Measurements from ENCODE around the gene SH2B3.

DNA sequence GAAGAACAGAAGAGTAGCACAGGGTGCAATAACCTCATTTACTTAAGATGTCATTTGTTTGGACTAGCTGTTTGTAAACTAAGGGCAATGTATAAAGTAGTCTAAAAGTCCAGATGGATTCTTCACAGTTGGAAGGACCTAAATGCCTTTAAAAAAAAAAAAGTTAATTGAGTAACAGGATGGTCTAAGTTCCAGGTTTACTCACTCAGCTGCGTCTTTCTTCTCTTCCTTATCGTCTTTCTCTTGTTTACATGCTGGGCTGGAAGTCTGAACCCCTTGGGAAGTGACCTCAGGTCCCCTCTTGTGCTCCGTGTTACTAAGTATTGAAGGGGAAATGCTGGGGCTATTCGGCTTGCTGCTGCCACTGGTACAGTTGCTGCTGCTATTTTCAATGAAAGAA is 82.5 kb downstream of the SH2B3 start:
- TF ChIP-seq CTCF (IDR thresholded peaks at IDR 0.05 in 8 of 11, conservative IDR thresholded peaks at IDR 0.05 in 3 of 11) (no peak), POLR2A (IDR thresholded peaks at IDR 0.05) (no peak), POLR2AphosphoS5 (IDR thresholded peaks at IDR 0.05) (no peak)
